K562 (cell line): ENCODE data around the gene MAN1A1. TPM values are rescaled to one million over a fixed set of nuclear protein-coding genes. Genes with fewer than 3 reads are reported as not detected.
A peak's percentile ranks its signal among the peaks of the same experiment; 100 is the strongest.

ENCODE experiments used
- ARID1B ChIP-seq: fragments of 450-650 bp; IDR thresholded peaks from 2 replicates; pipeline ENCODE4 v1.6.1; 2016; ENCODE audit warnings: antibody characterized with exemption, mild to moderate bottlenecking, inconsistent platforms
- ATF1 ChIP-seq, 2 experiments: fragments of 450-650 bp in 1 of 2; IDR thresholded peaks; 2 replicates each; pipeline ENCODE4 v1.6.1; 2016; ENCODE audit warnings: missing compliant biosample characterization in 1 of 2, missing genetic modification characterization in 1 of 2
- ATF3 ChIP-seq, 2 experiments: fragments of 450-650 bp in 1 of 2; sonication (generic) in 1 of 2; formaldehyde crosslinking in 1 of 2; IDR thresholded peaks in 1 of 2; conservative IDR thresholded peaks in 1 of 2; 2 replicates each; pipeline versions ENCODE4 v1.6.1 to v1.8.1; 2016 to 2023; ENCODE audit warnings: mild to moderate bottlenecking in 2 of 2, moderate library complexity in 2 of 2, inconsistent platforms in 1 of 2, missing genetic modification reagents in 1 of 2
- CAMTA2 ChIP-seq: fragments of 250-450 bp; sonication (Bioruptor Pico); conservative IDR thresholded peaks from 2 replicates; pipeline ENCODE4 v1.5.1; 2022
- CBFA2T3 ChIP-seq: fragments of 450-650 bp; IDR thresholded peaks from 2 replicates; pipeline ENCODE4 v1.6.1; 2017
- CEBPG ChIP-seq, 3 experiments: fragments of 200-800 bp in 1 of 3; sonication (Bioruptor generic) in 1 of 3; sonication (generic) in 1 of 3; formaldehyde crosslinking in 1 of 3; IDR thresholded peaks in 2 of 3; conservative IDR thresholded peaks in 1 of 3; 2 replicates each; pipeline versions ENCODE4 v1.6.1 to v1.8.0; 2016 to 2022; ENCODE audit warnings: missing compliant biosample characterization in 2 of 3, missing genetic modification characterization in 2 of 3, mild to moderate bottlenecking in 1 of 3, missing genetic modification reagents in 1 of 3
- HDAC2 ChIP-seq: fragments of 450-650 bp; IDR thresholded peaks from 2 replicates; pipeline ENCODE4 v1.6.1; 2016; ENCODE audit warnings: mild to moderate bottlenecking
- JUND ChIP-seq, 2 experiments: IDR thresholded peaks; 2 replicates in 1 of 2; 3 replicates in 1 of 2; pipeline ENCODE4 v1.6.1; 2011; ENCODE audit warnings: borderline replicate concordance in 2 of 2, low read depth in 2 of 2, low read length in 2 of 2, improper control_type of control experiment in 1 of 2, missing biosample characterization in 1 of 2, missing genetic modification characterization in 1 of 2, missing genetic modification reagents in 1 of 2
- PML ChIP-seq: IDR thresholded peaks from 2 replicates; pipeline ENCODE4 v1.6.1; 2012; ENCODE audit warnings: low read length, inconsistent platforms
- RAD51 ChIP-seq: fragments of 450-650 bp; IDR thresholded peaks from 2 replicates; pipeline ENCODE4 v1.7.1; 2016; ENCODE audit warnings: low read depth, mild to moderate bottlenecking, borderline replicate concordance
- RBBP5 ChIP-seq: fragments of 200-600 bp; sonication (generic); IDR thresholded peaks from 2 replicates; pipeline ENCODE4 v1.6.1; 2012; ENCODE audit warnings: borderline replicate concordance, mild to moderate bottlenecking, low read length, control low read depth, inconsistent platforms; ENCODE audit not compliant: insufficient read depth, poor library complexity, severe bottlenecking
- RBM15 ChIP-seq: fragments of 200-400 bp; formaldehyde crosslinking; IDR thresholded peaks from 2 replicates; pipeline ENCODE4 v1.6.1; 2018; ENCODE audit warnings: mild to moderate bottlenecking, low read length, moderate library complexity; ENCODE audit not compliant: insufficient read depth
- RCOR1 ChIP-seq, 2 experiments: IDR thresholded peaks; 2 replicates each; pipeline ENCODE4 v1.6.1; 2012; ENCODE audit warnings: low read depth in 2 of 2, low read length in 2 of 2, borderline replicate concordance in 1 of 2, improper control_type of control experiment in 1 of 2
- TCF3 ChIP-seq: sonication (generic); formaldehyde crosslinking; IDR thresholded peaks from 2 replicates; pipeline ENCODE4 v1.4.0; 2020; ENCODE audit warnings: mild to moderate bottlenecking, missing genetic modification reagents
- TEAD4 ChIP-seq, 2 experiments: sonication (generic) in 1 of 2; formaldehyde crosslinking in 1 of 2; IDR thresholded peaks; 2 replicates each; pipeline versions ENCODE4 v1.6.1 to v1.8.0; 2012 to 2022; ENCODE audit warnings: borderline replicate concordance in 1 of 2, inconsistent platforms in 1 of 2, low read length in 1 of 2, mild to moderate bottlenecking in 1 of 2, missing genetic modification reagents in 1 of 2
- TFAM ChIP-seq: fragments of 250-450 bp; sonication (Bioruptor Pico); conservative IDR thresholded peaks from 2 replicates; pipeline ENCODE4 v1.5.0; 2021; ENCODE audit warnings: mild to moderate bottlenecking, moderate library complexity
- ZNF655 ChIP-seq: fragments of 250-450 bp; sonication (Bioruptor Pico); IDR thresholded peaks from 2 replicates; pipeline ENCODE4 v1.5.0; 2021
- polyA plus RNA-seq, 8 experiments: library from polyadenylated mRNA; depleted of rRNA in 4 of 8; stranded (reverse) in 5 of 8; unstranded in 3 of 8; fragments of >200 nt; fragmentation: Nextera tagmentation in 2 of 8; fragmentation: Illumina TruSeq in 1 of 8; extraction: Ambion mirVana in 2 of 8; extraction: Trizol in 1 of 8; gene quantifications; 2 replicates each; pipeline versions ENCODE4 v1.2.1 to v1.2.3, GENCODE V29; 2011 to 2014; ENCODE audit warnings: inconsistent platforms in 1 of 8, missing spikeins in 1 of 8
- total RNA-seq, 7 experiments: library from RNA; depleted of rRNA in 6 of 7; stranded (reverse); fragments of >200 nt in 6 of 7; fragmentation: Illumina TruSeq in 2 of 7; extraction: Trizol in 2 of 7; gene quantifications; 2 replicates each; pipeline versions ENCODE4 v1.2.1 to v1.2.3, GENCODE V29; 2011 to 2021; ENCODE audit warnings: low replicate concordance in 1 of 7
- TF ChIP-seq, protein P1 (sequence below): sonication (generic); formaldehyde crosslinking; IDR thresholded peaks from 2 replicates; pipeline ENCODE4 v1.8.1; 2023; ENCODE audit warnings: missing genetic modification reagents, mild to moderate bottlenecking, borderline replicate concordance

The MAN1A1 gene
- total and polyA plus RNA-seq, 9 of the 15 experiments (the other 6 are each of a cell fraction or from before 2014, with no cell fraction given) = 24.5 to 78.4 (median 59.7) TPM

- TF ChIP-seq TEAD4 (IDR thresholded peaks at IDR 0.05; ENCODE audit: low read length) (peak; percentile 52), TEAD4 (CRISPR knock-in tag; IDR thresholded peaks at IDR 0.05; ENCODE audit: borderline replicate concordance) (no peak), CAMTA2 (no peak), PML (0 out of 2 replicates have a peak, but pooled peaks have one; percentile 29), CEBPG (CRISPR knock-in tag; IDR thresholded peaks at IDR 0.05) (no peak), CEBPG (tag; conservative IDR thresholded peaks at IDR 0.05 in 1 of 2, IDR thresholded peaks at IDR 0.05 in 1 of 2) (peak; percentile 16 to 46; a peak in 2 of 4 replicates), ATF3 (IDR thresholded peaks at IDR 0.05) (no peak), ATF3 (CRISPR knock-in tag; conservative IDR thresholded peaks at IDR 0.05) (no peak), HDAC2 (0 out of 2 replicates have a peak, but pooled peaks have one; percentile 50), CBFA2T3 (peak; percentile 78), RCOR1 (IDR thresholded peaks at IDR 0.05; ENCODE audit: borderline replicate concordance in 1 of 2, low read depth in 2 of 2, low read length in 2 of 2) (peak in 1 of 2 experiments; percentile 37; a peak in 1 of 4 replicates), TCF3 (CRISPR knock-in tag) (peak; percentile 39), TFAM (CRISPR knock-in tag) (no peak), RAD51 (no peak), ATF1 (CRISPR knock-in tag; IDR thresholded peaks at IDR 0.05) (no peak), ATF1 (tag; IDR thresholded peaks at IDR 0.05) (no peak), ZNF655 (CRISPR knock-in tag) (no peak), JUND (IDR thresholded peaks at IDR 0.05; ENCODE audit: borderline replicate concordance, low read depth, low read length) (peak; percentile 22; the same call in 1 of the 2 replicates), JUND (tag; IDR thresholded peaks at IDR 0.05; ENCODE audit: borderline replicate concordance, low read depth, low read length) (no peak), RBBP5 (no peak), ARID1B (peak; percentile 86), RBM15 (no peak)
- TF ChIP-seq, protein P1, sequence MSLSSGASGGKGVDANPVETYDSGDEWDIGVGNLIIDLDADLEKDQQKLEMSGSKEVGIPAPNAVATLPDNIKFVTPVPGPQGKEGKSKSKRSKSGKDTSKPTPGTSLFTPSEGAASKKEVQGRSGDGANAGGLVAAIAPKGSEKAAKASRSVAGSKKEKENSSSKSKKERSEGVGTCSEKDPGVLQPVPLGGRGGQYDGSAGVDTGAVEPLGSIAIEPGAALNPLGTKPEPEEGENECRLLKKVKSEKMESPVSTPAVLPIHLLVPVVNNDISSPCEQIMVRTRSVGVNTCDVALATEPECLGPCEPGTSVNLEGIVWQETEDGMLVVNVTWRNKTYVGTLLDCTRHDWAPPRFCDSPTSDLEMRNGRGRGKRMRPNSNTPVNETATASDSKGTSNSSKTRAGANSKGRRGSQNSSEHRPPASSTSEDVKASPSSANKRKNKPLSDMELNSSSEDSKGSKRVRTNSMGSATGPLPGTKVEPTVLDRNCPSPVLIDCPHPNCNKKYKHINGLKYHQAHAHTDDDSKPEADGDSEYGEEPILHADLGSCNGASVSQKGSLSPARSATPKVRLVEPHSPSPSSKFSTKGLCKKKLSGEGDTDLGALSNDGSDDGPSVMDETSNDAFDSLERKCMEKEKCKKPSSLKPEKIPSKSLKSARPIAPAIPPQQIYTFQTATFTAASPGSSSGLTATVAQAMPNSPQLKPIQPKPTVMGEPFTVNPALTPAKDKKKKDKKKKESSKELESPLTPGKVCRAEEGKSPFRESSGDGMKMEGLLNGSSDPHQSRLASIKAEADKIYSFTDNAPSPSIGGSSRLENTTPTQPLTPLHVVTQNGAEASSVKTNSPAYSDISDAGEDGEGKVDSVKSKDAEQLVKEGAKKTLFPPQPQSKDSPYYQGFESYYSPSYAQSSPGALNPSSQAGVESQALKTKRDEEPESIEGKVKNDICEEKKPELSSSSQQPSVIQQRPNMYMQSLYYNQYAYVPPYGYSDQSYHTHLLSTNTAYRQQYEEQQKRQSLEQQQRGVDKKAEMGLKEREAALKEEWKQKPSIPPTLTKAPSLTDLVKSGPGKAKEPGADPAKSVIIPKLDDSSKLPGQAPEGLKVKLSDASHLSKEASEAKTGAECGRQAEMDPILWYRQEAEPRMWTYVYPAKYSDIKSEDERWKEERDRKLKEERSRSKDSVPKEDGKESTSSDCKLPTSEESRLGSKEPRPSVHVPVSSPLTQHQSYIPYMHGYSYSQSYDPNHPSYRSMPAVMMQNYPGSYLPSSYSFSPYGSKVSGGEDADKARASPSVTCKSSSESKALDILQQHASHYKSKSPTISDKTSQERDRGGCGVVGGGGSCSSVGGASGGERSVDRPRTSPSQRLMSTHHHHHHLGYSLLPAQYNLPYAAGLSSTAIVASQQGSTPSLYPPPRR = no peak
These were observed 179.0 kb downstream of the MAN1A1 start (continued) for GRCh38 chr6:119170447-119171087.
